ENCODE measurements around the gene APOBEC2.

The APOBEC2 gene

DNA sequence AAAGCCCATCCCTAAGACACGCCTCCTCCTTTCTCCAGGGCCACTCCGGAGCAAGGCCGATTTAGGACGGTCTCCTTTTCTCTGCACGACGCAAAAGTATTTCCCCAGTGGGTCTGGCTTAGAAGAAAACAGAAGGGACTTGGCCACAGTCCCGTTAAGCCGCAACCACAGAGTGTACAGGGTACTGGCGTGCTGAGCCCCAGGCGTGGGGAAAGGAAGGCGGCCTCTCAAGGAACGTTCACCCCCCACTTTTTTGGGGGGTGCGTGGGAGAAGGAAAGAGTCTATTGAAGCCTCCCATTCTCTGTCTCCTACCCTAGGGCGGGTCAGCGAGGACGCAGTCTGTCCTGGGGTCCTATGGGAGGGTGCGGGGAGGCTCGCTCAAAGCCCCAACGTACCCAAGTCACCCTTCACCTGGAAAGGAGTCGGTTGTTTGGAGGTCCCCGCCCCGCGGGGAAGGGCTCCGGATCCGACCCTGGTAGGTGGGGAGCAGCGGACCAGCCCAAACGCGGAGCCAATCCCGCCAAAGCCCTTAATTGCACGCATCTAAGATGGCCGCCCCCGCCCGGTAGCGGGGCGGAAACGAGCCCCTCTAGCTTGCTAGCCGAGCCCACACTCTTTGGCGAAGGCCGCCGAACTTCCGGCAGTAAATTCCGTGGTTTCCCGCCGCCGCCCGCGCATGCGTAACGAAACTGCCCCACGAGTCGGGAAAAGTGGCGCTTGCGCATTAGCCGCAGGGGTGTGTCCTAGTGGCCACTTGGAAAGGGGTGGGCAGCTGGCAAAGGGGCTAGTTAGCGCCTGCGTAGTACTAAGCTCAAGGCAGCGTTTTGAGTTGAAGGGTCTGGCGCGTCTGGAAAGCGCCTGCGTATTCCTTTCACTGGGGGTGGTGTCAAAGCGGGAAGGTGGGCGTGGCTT, 19.2 kb downstream of the APOBEC2 start, which contains the start of gene OARD1:
OARD1 (minus strand) TSS at position 434 of the 913 bp plus-strand sequence. CDS start 722 bp downstream, outside the sequence.
- H3K27ac ChIP-seq (ENCODE audit: low read depth, low read length): peak within 1 kb of the TSS; percentile 99
- peak within 1 kb of the TSS; percentile 98 for H3K4me3 ChIP-seq (ENCODE audit: low read length)
- peaks cover 16% of the 10 kb centered on the region for H3K4me1 ChIP-seq (ENCODE audit: control insufficient read depth, insufficient read depth, low read length)
- peaks cover 2% of the 10 kb centered on the region for H3K36me3 ChIP-seq (ENCODE audit: control insufficient read depth, insufficient read depth, low read length)
- no peaks in the 10 kb centered on the region for H3K27me3 ChIP-seq (ENCODE audit: control insufficient read depth, insufficient read depth, low read length)
- peak within 1 kb of the TSS; percentile 97 for H3K9ac ChIP-seq (ENCODE audit: low read length)

DNA sequence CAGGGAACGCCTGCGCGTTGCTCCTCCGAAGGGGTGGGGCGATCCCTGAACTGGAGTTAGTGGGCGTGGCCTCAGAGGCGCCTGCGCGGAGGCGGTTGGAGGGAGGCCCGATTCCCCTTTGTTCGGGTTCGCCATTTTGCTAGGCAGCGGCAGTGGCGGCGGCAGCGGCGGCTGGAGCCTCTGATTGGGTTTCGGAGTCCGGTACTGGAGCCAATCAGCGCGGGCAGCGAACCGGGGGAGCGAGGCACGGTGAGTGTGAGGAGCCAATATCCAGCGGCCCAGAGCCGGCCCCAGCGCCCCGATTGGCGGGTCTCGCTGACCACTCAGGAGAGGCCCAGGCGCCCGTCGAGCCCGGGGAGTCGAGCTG, 19.8 kb downstream of the APOBEC2 start, which contains the start of gene NFYA:
NFYA (plus strand) TSS at position 139 of the 367 bp plus-strand sequence. CDS start 6,116 bp downstream, outside the sequence.
- Histone ChIP-seq H3K36me3 (ENCODE audit: control insufficient read depth, insufficient read depth, low read length) (no peaks in the 10 kb centered on the region), H3K4me1 (ENCODE audit: control insufficient read depth, insufficient read depth, low read length) (peaks cover 16% of the 10 kb centered on the region), H3K9ac (ENCODE audit: low read length) (peak within 1 kb of the TSS; percentile 97), H3K27me3 (ENCODE audit: control insufficient read depth, insufficient read depth, low read length) (no peaks in the 10 kb centered on the region), H3K4me3 (ENCODE audit: low read length) (peak within 1 kb of the TSS; percentile 98), H3K27ac (ENCODE audit: low read depth, low read length) (peak within 1 kb of the TSS; percentile 99)

DNA sequence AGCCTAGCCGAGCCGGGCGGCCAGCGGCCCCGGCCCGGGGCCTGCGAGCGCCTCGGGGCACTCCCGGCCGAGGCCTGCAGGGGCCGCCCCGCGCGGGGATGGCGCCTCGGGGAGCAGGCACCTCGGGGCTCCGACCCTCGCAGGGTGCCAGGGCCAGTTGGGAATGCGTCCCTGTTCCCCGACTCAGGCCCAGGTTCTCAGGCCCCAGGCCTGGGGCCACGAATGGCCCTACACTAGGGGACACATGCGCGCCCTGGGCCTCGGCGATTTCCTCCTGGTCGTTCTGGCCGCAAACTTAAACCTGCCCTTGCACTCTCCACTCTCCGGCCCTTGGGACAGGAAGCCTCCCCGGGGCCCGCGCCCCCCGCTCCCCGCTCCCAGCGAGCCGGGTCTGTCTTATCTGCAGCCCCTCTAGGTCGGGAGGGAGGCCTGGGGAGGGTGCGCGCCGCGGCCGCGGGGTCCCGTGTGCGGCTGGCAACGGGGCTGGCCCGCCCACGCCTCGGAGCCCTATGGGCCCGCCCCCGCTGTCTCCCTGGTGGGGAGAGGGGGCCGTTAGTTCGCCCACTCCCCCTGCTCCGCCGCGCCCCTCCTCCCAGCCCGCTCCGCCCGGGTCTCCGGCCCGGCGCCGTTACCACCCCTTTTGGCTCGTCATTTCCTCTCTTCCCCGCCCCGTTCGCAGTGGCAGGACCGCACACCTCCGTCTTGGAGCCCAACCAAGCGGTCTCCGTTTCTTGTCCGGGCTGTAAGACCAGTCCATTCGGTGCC, 20.4 kb downstream of the APOBEC2 start:
- H3K4me3 ChIP-seq (ENCODE audit: low read length): peak overlapping the region; percentile 98
- H3K9ac ChIP-seq (ENCODE audit: low read length): peak overlapping the region; percentile 95
- H3K36me3 ChIP-seq (ENCODE audit: control insufficient read depth, insufficient read depth, low read length): no peaks in the 10 kb centered on the region
- H3K27me3 ChIP-seq (ENCODE audit: control insufficient read depth, insufficient read depth, low read length): no peaks in the 10 kb centered on the region
- peak overlapping the region; percentile 99 for H3K27ac ChIP-seq (ENCODE audit: low read depth, low read length)
- H3K4me1 ChIP-seq (ENCODE audit: control insufficient read depth, insufficient read depth, low read length): peaks cover 16% of the 10 kb centered on the region

DNA sequence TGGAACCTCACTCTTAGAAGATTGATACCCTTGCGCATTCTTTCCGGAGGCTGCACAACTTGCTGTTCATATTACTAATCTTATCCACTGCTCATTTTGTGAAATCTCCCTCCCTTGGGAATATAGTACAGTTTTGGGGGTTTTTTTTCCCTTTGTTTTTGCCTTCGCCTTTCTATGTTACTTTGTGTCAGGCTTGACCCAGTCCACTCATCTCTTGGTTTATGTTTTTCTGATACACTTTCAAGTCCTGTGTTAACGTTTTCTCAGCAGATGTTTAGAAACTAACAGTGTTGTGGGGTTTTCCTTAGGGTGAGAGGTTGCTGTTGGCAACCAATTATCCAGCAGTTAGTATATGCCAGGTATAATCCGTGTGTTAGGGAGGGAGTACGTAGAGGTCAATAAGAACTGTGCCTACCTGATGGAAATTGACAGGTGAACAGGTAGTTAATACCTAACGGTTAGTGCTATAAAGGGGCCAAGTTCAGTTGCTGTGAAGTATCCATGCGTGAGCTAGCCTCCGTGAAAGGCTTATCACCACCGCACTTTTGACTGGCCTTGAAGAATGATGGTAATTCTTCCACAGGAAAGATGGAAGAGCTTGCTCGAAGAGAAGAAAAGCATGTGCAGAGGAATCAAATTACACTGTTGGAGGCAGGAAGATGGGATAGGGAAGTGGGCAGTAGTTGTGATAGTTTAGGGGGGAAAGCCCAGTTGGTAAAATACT, 21.1 kb downstream of the APOBEC2 start:
- Histone ChIP-seq H3K27ac (ENCODE audit: low read depth, low read length) (peak overlapping the region; percentile 99), H3K4me3 (ENCODE audit: low read length) (peak overlapping the region; percentile 98), H3K36me3 (ENCODE audit: control insufficient read depth, insufficient read depth, low read length) (no peaks in the 10 kb centered on the region), H3K27me3 (ENCODE audit: control insufficient read depth, insufficient read depth, low read length) (no peaks in the 10 kb centered on the region), H3K4me1 (ENCODE audit: control insufficient read depth, insufficient read depth, low read length) (peaks cover 16% of the 10 kb centered on the region), H3K9ac (ENCODE audit: low read length) (peak overlapping the region; percentile 95)

DNA sequence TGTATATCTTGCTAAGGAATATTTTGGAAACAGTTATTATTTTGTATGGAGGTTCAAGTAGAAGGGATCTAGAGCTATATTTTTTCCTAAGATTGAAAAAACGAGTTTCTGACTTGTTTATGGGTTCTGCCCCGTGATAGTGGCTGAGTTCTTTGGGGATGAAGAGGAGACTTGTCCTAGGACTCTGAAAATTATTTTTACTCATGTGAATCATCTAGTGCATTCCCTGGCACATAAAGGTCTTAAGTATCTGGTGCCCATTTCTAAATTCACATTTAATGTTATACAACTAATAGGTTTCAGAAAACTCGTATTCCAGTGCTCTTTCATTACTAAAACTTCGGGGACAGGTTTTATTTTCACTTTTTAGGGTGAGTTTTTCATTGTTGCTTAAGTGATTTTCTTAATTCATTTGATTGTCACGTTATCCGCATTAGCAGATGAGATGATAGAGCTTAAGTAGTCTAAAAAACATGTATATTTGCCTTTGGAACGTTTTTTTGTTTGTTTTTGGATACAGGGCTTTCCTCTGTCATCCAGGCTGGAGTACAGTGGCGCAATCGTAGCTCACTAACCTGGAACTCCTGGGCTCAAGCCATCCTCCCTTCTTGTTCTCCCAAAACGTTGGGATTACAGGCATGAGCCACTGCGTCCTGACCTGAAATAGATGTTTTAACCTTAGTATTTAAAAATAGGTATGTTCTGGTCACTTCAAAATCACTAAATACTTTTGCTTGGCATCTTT, 21.9 kb downstream of the APOBEC2 start:
- Histone ChIP-seq H3K4me1 (ENCODE audit: control insufficient read depth, insufficient read depth, low read length) (peaks cover 16% of the 10 kb centered on the region), H3K9ac (ENCODE audit: low read length) (no peak overlapping the region), H3K27me3 (ENCODE audit: control insufficient read depth, insufficient read depth, low read length) (no peaks in the 10 kb centered on the region), H3K36me3 (ENCODE audit: control insufficient read depth, insufficient read depth, low read length) (no peaks in the 10 kb centered on the region), H3K27ac (ENCODE audit: low read depth, low read length) (peak overlapping the region; percentile 99), H3K4me3 (ENCODE audit: low read length) (peak overlapping the region; percentile 98)

DNA sequence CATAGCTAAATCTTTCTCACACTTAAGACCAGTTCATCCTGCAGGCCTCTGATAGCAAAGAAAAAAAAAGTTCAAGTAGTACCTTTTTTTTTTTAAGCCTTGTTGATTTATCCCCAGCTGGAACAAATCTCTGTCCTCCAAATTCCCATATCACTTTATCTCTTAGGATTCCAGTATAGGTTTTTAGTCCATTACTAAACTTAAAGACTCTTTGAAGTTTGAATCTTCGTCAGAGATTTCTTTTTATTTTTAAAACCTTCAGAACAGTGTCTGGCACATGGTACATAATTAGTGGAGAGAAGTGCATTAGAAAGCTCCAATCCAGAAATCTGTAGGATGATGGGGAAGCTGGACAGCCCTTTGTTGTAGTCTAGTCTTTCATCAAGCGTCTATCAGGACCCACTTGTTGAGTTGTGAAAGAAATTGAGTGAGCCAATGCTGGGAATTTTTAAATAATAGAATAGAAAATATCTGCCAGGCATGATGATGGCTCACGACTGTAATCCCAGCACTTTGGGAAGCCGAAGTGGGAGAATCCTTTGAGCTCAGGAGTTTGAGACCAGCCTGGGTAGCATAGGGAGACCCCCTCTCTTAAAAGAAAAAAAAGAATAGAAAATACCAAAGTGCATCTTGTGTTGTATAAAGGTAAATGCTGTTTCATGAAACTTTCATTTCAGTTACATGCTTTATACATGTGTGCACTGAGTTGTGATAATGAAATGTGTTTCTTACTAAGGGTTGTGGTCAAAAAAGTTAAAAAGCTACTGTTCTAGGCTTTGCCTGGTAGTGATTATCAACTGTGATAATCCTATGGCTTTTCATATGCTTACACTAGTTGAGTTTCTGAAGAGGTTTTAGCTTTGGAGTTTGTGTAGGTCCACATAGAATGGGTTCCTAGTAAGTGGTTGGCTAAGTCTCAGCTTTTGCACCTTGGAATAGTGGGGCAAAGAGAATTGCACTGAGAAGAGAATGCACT, 22.9 kb downstream of the APOBEC2 start:
- Histone ChIP-seq H3K36me3 (ENCODE audit: control insufficient read depth, insufficient read depth, low read length) (peaks cover 5% of the 10 kb centered on the region), H3K4me3 (ENCODE audit: low read length) (no peak overlapping the region), H3K4me1 (ENCODE audit: control insufficient read depth, insufficient read depth, low read length) (peaks cover 11% of the 10 kb centered on the region), H3K27ac (ENCODE audit: low read depth, low read length) (no peak overlapping the region), H3K9ac (ENCODE audit: low read length) (no peak overlapping the region), H3K27me3 (ENCODE audit: control insufficient read depth, insufficient read depth, low read length) (no peaks in the 10 kb centered on the region)

DNA sequence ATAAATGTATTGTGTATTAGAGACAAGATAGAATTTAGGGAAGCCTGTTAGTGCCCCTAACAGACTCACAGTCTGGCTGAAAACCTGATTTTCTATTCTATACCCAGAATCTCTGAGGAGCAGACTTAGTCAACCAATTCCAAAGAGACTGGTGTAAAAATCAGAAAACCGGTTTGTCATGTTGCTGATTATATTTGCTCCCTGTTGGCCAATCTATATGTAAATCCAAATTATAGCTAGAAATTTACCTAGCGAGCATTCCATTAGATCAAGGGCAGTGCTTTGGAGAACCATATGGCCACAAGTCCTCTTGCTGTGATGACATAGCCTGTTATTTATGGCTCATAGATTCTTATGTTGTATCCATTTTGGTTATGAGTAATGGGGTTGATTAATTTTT, 24.5 kb downstream of the APOBEC2 start:
- H3K4me1 ChIP-seq (ENCODE audit: control insufficient read depth, insufficient read depth, low read length): peaks cover 9% of the 10 kb centered on the region
- no peak overlapping the region for H3K27ac ChIP-seq (ENCODE audit: low read depth, low read length)
- H3K27me3 ChIP-seq (ENCODE audit: control insufficient read depth, insufficient read depth, low read length): no peaks in the 10 kb centered on the region
- peaks cover 5% of the 10 kb centered on the region for H3K36me3 ChIP-seq (ENCODE audit: control insufficient read depth, insufficient read depth, low read length)
- no peak overlapping the region for H3K4me3 ChIP-seq (ENCODE audit: low read length)
- no peak overlapping the region for H3K9ac ChIP-seq (ENCODE audit: low read length)

DNA sequence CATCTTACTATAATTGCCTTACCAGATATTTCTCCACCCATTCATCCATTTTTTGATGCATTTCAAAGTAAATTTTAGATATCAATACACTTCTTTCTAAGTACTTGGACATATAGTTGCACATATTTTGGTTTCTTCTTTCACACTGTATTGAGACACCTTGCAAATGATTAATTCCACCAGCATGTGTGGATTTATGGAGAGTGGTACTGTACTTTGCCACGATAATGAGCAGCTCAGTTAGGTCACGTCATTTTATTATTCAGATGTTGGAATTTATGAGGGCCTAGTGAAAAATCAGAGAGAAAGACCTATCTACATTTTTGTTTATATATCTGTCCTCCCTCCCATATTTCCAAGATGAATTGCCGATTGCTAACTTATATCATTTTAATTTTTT, 25.1 kb downstream of the APOBEC2 start:
- H3K27ac ChIP-seq (ENCODE audit: low read depth, low read length): no peak overlapping the region
- peaks cover 5% of the 10 kb centered on the region for H3K36me3 ChIP-seq (ENCODE audit: control insufficient read depth, insufficient read depth, low read length)
- no peak overlapping the region for H3K4me3 ChIP-seq (ENCODE audit: low read length)
- peaks cover 9% of the 10 kb centered on the region for H3K4me1 ChIP-seq (ENCODE audit: control insufficient read depth, insufficient read depth, low read length)
- no peak overlapping the region for H3K9ac ChIP-seq (ENCODE audit: low read length)
- H3K27me3 ChIP-seq (ENCODE audit: control insufficient read depth, insufficient read depth, low read length): no peaks in the 10 kb centered on the region

DNA sequence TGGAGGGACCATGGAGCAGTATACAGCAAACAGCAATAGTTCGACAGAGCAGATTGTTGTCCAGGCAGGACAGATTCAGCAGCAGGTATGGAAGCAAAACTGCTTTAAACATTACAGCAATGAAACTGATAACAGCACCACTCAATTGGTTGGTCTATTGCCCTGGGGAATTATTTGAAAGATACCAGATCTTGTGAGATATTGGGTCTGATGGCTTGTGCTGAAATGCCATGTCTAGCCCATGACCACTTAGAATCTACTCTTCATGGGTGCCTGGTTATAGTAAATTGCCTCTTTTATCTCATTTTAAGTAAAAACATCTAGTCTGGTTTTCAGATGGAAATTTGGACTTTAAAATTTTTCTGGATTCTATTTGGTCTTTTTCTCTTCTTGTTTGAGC, 26.1 kb downstream of the APOBEC2 start:
- Histone ChIP-seq H3K27me3 (ENCODE audit: control insufficient read depth, insufficient read depth, low read length) (no peaks in the 10 kb centered on the region), H3K4me3 (ENCODE audit: low read length) (no peak overlapping the region), H3K36me3 (ENCODE audit: control insufficient read depth, insufficient read depth, low read length) (peaks cover 5% of the 10 kb centered on the region), H3K27ac (ENCODE audit: low read depth, low read length) (no peak overlapping the region), H3K4me1 (ENCODE audit: control insufficient read depth, insufficient read depth, low read length) (peaks cover 8% of the 10 kb centered on the region), H3K9ac (ENCODE audit: low read length) (no peak overlapping the region)

DNA sequence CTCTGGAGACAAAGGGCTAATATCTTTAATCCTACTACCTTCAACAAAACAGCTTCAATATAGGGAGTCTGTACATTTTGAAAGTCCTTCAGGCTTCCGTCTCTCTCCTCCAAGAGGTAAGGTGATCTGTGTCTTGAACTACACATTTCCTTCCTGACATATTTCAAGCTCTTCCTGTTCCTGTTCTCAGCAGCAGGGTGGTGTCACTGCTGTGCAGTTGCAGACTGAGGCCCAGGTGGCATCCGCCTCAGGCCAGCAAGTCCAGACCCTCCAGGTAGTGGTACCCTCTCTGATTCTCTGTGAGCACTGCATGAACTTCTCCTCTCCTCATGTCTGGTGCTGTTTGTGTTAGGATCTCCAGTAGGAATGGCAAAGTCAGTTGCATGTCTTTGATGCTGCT, 27.6 kb downstream of the APOBEC2 start:
- H3K36me3 ChIP-seq (ENCODE audit: control insufficient read depth, insufficient read depth, low read length): peaks cover 7% of the 10 kb centered on the region
- no peak overlapping the region for H3K27ac ChIP-seq (ENCODE audit: low read depth, low read length)
- no peaks in the 10 kb centered on the region for H3K4me1 ChIP-seq (ENCODE audit: control insufficient read depth, insufficient read depth, low read length)

DNA sequence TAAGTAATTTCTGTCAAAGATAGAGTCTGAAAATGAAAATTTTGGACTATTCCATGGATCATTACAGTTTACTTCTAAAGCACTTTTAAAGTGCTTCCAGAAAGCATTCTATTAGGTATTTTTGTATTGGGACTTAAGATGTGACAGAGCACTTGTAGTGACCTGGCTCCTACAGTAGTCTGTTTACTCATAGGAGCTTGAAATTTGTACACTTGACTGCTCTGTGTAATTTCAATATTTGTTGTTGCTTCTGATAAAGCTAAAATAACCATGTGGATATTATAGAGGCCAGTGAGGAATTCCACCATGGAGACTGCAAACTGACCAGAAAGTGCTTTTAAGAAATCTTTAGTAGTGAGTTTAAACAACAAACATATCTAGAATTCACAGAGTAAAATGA, 30.1 kb downstream of the APOBEC2 start:
- Histone ChIP-seq H3K9ac (ENCODE audit: low read length) (no peak overlapping the region), H3K27me3 (ENCODE audit: control insufficient read depth, insufficient read depth, low read length) (no peaks in the 10 kb centered on the region), H3K4me3 (ENCODE audit: low read length) (no peak overlapping the region), H3K27ac (ENCODE audit: low read depth, low read length) (no peak overlapping the region), H3K4me1 (ENCODE audit: control insufficient read depth, insufficient read depth, low read length) (no peaks in the 10 kb centered on the region), H3K36me3 (ENCODE audit: control insufficient read depth, insufficient read depth, low read length) (peaks cover 7% of the 10 kb centered on the region)

More for the DNA sequence above, 27.6 kb downstream of the APOBEC2 start:
- Histone ChIP-seq H3K27me3 (ENCODE audit: control insufficient read depth, insufficient read depth, low read length) (no peaks in the 10 kb centered on the region), H3K4me3 (ENCODE audit: low read length) (no peak overlapping the region), H3K9ac (ENCODE audit: low read length) (no peak overlapping the region)

Measured in rectal smooth muscle tissue (tissue), 1 donor.